CD4-positive, alpha-beta T cell (primary cell): Measurements from ENCODE around the gene F2RL2. TPM values are rescaled to one million over a fixed set of nuclear protein-coding genes. Genes with fewer than 3 reads are reported as not detected.

Experiments used
- ATAC-seq: fragments of 200-7000 bp; cut with Tn5 transposase; one replicate; pipeline ENCODE4 v1.10.0; 2022; ENCODE audit warnings: mild to moderate bottlenecking; ENCODE audit not compliant: poor library complexity
- CTCF ChIA-PET: fragments of 350-600 bp; sonication (Branson Sonifier 250); formaldehyde crosslinking; loops from one replicate; lab custom pipeline; 2021; ENCODE audit warnings: antibody characterized with exemption, inconsistent platforms; lab: Charles Lee
- POLR2A ChIA-PET: fragments of 350-600 bp; sonication (Branson Sonifier 250); formaldehyde crosslinking; loops from one replicate; lab custom pipeline; 2021; ENCODE audit warnings: antibody characterized with exemption, inconsistent platforms; lab: Charles Lee
- DNase-seq, 14 experiments: peaks; one replicate each; pipeline ENCODE4 v3.0.0-alpha.2; 2013 to 2020; ENCODE audit warnings: mixed read lengths in 2 of 14
- H3K27ac ChIP-seq, 2 donors: one replicate each; pipeline versions ENCODE4 v1.5.1 to v1.7.0; 2013; ENCODE audit warnings: low read length in 2 of 2, low read depth in 1 of 2, mild to moderate bottlenecking in 1 of 2
- H3K27me3 ChIP-seq, 2 experiments: 1 replicate in 1 of 2; 2 replicates in 1 of 2; pipeline versions ENCODE4 v1.6.1 to v1.7.0; 2013; ENCODE audit warnings: low read length in 2 of 2, control low read depth in 1 of 2, mild to moderate bottlenecking in 1 of 2, moderate library complexity in 1 of 2; ENCODE audit not compliant: insufficient read depth in 2 of 2, control insufficient read depth in 1 of 2
- H3K36me3 ChIP-seq: one replicate; pipeline ENCODE4 v1.6.1; 2013; ENCODE audit warnings: low read length, control low read depth; ENCODE audit not compliant: insufficient read depth
- H3K4me1 ChIP-seq: one replicate; pipeline ENCODE4 v1.6.1; 2013; ENCODE audit warnings: low read length, control low read depth; ENCODE audit not compliant: insufficient read depth
- H3K4me3 ChIP-seq: one replicate; pipeline ENCODE4 v1.5.1; 2013; ENCODE audit warnings: mild to moderate bottlenecking, low read length, moderate library complexity
- H3K9me3 ChIP-seq, 2 experiments: 1 replicate in 1 of 2; 2 replicates in 1 of 2; pipeline versions ENCODE4 v1.6.1 to v1.7.0; 2013; ENCODE audit warnings: low read length in 2 of 2, mild to moderate bottlenecking in 2 of 2, control low read depth in 1 of 2, moderate library complexity in 1 of 2; ENCODE audit not compliant: control insufficient read depth in 1 of 2, insufficient read depth in 1 of 2
- H3K27ac Mint-ChIP-seq: one replicate; pipeline ENCODE4 v1.8.0; 2020; ENCODE audit warnings: mixed read lengths
- H3K27me3 Mint-ChIP-seq: one replicate; pipeline ENCODE4 v1.8.0; 2021; ENCODE audit warnings: mixed read lengths
- H3K36me3 Mint-ChIP-seq: one replicate; pipeline ENCODE4 v1.8.0; 2021; ENCODE audit warnings: low read depth, mixed read lengths
- H3K4me1 Mint-ChIP-seq: one replicate; pipeline ENCODE4 v1.8.0; 2021; ENCODE audit warnings: low read depth, mixed read lengths
- H3K4me3 Mint-ChIP-seq: one replicate; pipeline ENCODE4 v1.8.0; 2020; ENCODE audit warnings: mild to moderate bottlenecking, mixed read lengths
- H3K9me3 Mint-ChIP-seq: one replicate; pipeline ENCODE4 v1.8.0; 2020; ENCODE audit warnings: mixed read lengths
- CTCF ChIP-seq: fragments of 200-600 bp; IDR thresholded peaks from one replicate; pipeline ENCODE4 v1.8.0; 2022; ENCODE audit warnings: antibody characterized with exemption, mild to moderate bottlenecking
- intact Hi-C, 2 experiments: fragments of 100-400 bp; cut with DNase I in 1 of 2; cut with micrococcal nuclease in 1 of 2; formaldehyde crosslinking; loops; one replicate each; pipeline versions ENCODE4 v1.15.1 to v1.9.0; 2023 to 2025; cut with DNase I, micrococcal nuclease
- total RNA-seq, 174 experiments: library from RNA in 2 of 174; stranded (reverse) in 2 of 174; gene quantifications; one replicate each; pipeline ENCODE4 v1.2.3 and lab custom pipeline; 2021 to 2026

F2RL2 gene
- total RNA-seq, 2 experiments from 2014 or later, result not detected

- ATAC-seq, result no peak
- no peaks in the 10 kb centered on the region for H3K9me3 ChIP-seq
- no peak overlapping the region for H3K27ac ChIP-seq
- Mint-ChIP-seq H3K4me1 (no peaks in the 10 kb centered on the region), H3K27ac (no peak overlapping the region), H3K9me3 (no peaks in the 10 kb centered on the region), H3K27me3 (no peaks in the 10 kb centered on the region), H3K4me3 (no peak overlapping the region), H3K36me3 (peaks cover 97% of the 10 kb centered on the region)
- peaks cover 61% of the 10 kb centered on the region for H3K36me3 ChIP-seq
- H3K27me3 ChIP-seq, result no peaks in the 10 kb centered on the region
- H3K4me1 ChIP-seq, result no peaks in the 10 kb centered on the region
- no peak for DNase-seq
- intact Hi-C loops, result no loop called here
- TF ChIP-seq CTCF, result no peak
- H3K4me3 ChIP-seq, result no peak overlapping the region
- ChIA-PET CTCF (interaction anchor here (1.2 kb wide), 1 partner anchor 33 kb away, joined by 7 read pairs; no protein-coding TSS in a partner anchor), POLR2A (no interaction called here)
Observed at GRCh38 chr5:76634661-76635060, 11.5 kb upstream of the F2RL2 start.

GRCh38 chr5:76626738-76627137 is 3.5 kb upstream of the F2RL2 start:
- TF ChIP-seq CTCF, result no peak
- DNase-seq (peak in 1 of 14 experiments; percentile 36), ATAC-seq (no peak)
- Mint-ChIP-seq H3K4me3 (no peak overlapping the region), H3K36me3 (peaks cover 76% of the 10 kb centered on the region), H3K27ac (peak overlapping the region; percentile 45), H3K9me3 (no peaks in the 10 kb centered on the region), H3K27me3 (no peaks in the 10 kb centered on the region), H3K4me1 (no peaks in the 10 kb centered on the region)
- ChIA-PET CTCF (no interaction called here), POLR2A (no interaction called here)
- H3K27ac ChIP-seq, result no peak overlapping the region
- H3K27me3 ChIP-seq, result no peaks in the 10 kb centered on the region
- intact Hi-C loops, result no loop called here
- H3K36me3 ChIP-seq, result peaks cover 39% of the 10 kb centered on the region
- H3K4me1 ChIP-seq, result no peaks in the 10 kb centered on the region
- H3K9me3 ChIP-seq, result no peaks in the 10 kb centered on the region
- H3K4me3 ChIP-seq, result no peak overlapping the region

- no peak for DNase-seq
- Mint-ChIP-seq H3K9me3 (no peaks in the 10 kb centered on the region), H3K27ac (no peak overlapping the region), H3K4me3 (no peak overlapping the region), H3K27me3 (no peaks in the 10 kb centered on the region), H3K4me1 (no peaks in the 10 kb centered on the region), H3K36me3 (peaks cover 73% of the 10 kb centered on the region)
- CTCF ChIA-PET, result interaction anchor here (0.9 kb wide), 1 partner anchor 149 kb away, joined by 3 read pairs; no protein-coding TSS in a partner anchor
- no peak for TF ChIP-seq CTCF
- POLR2A ChIA-PET, result no interaction called here
- intact Hi-C loops, result no loop called here
- Histone ChIP-seq H3K4me1 (no peaks in the 10 kb centered on the region), H3K4me3 (no peak overlapping the region), H3K27me3 (no peaks in the 10 kb centered on the region), H3K9me3 (no peaks in the 10 kb centered on the region), H3K36me3 (peaks cover 43% of the 10 kb centered on the region), H3K27ac (no peak overlapping the region)
- no peak for ATAC-seq
Observed at GRCh38 chr5:76625087-76625815, 2.0 kb upstream of the F2RL2 start.
